Putamen (tissue), 1 donor: Measurements from ENCODE around the gene FBXL5.
"Not testable (repeated sequence)": the region's sequence is repeated elsewhere in the genome, so short reads cannot be mapped to it uniquely, and the experiment has no call there.

ENCODE experiments used
- DNase-seq: peaks from one replicate; pipeline ENCODE4 v3.0.0-alpha.2; 2016; ENCODE audit warnings: low spot score

Gene FBXL5

DNA sequence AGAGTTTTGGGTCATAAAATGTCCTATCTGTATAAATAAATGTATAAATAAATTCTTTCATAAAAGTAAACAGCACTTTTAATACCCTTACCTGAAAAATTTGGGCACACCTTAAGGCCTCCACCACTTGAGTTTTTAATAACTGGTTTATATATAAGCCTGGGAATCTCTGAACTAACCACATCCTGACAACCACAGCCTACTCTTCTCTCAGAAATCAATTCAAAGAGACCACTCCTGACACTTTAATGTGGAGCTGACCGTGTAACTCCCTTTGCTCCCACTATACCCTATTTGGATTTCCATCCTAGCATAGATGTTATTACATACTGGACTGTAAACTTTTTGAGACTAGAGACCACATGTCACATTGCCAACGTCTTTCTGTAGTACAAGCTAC is 3.5 kb downstream of the FBXL5 start:
- DNase-seq = no peak

DNA sequence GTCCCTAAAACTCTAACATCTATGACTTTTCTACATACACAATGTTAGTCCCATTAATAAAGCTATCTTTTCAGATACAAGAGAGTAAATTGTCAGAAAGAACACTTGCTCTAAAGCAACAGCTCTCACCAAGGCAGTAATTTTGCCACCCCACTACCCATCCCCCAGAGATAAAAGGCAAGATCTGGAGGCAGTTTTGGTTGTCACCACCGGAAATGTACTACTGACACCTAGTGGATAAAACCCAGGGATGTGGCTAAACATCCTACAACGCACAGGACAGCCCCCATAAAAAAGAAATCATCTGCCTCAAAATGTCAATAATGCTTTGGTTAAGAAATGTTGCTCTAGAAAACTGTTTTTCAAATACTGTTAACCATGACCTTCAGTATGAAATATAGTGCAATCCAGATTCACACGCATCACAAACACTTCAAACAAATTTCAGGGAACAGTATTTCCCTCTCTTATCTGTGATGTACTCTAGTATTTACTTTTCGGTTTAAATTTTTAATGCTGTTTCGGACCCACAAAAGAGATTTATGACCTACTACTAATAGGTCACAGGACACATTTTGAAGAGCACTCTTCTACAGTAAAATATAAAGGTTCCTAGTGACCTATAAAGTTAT is 5.1 kb downstream of the FBXL5 start:
- DNase-seq = peak; percentile 64

DNA sequence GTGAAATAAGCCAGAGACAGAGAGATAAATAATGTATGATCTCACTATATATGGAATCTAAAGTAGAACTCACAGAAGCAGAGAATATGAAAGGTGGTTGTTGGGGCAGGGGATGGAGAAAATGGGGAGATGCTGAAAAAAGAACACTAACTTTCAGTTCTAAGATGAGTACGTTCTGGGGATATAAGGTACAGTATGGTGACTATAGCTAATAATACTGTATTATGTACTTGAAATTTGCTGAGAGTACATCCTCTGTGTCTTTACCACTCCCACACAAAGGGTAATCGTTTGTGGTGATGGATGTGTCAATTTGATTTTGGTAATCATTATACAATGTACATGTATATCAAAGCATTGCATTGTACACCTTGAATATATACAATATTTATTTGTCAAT is 6.6 kb downstream of the FBXL5 start:
- DNase-seq = no peak

DNA sequence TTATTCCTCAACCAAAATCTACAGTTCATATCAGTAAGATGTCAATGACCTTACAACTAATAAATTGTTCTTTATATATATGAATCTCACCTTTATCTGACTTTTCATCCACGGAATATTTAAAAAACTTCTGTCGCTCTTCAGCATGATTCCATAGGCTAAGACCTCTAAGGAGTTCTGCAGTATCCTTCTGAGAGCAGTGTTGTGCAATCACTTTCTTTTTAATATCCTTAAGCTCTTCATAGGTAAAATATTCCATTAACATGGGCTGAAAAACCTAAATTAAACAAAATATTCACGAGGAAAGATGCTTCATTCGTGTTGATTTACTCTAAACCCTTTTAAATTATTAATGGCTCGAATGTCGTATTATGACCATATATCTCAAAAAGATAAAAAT is 16.7 kb downstream of the FBXL5 start:
- DNase-seq = no peak

DNA sequence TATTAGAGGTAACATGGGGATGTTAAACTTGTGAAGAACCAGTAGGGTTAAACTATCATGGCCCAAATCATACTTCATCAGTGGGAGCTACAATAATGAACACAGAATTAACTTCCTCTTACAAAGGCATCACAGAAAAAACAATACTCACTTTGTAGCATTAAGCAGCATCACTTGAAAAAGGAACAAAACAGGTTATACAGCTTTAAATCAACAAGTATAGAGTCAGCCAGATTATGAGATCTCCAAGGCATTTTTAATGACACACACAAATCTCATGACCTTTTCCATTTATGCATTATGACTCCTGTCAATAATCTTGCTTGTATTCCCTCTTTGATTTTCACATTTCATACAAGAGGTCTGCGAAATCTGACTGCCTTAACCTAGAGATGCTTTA is 18.3 kb downstream of the FBXL5 start:
- no peak for DNase-seq

DNA sequence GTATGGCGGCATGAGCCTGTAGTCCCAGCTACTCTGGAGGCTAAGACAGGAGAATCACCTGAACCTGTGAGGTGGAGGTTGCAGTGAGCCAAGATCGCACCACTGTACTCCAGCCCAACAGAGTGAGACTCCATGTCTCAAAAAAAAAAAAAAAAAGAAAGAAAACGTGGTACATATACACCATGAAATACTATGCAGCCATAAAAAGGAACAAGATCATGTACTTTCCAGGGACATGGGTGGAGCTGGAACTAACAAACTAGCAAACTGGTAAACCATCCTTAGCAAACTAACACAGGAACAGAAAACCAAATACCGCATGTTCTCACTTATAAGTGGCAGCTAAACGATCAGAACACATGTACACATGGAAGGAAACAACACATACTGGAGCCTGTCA is 37.8 kb downstream of the FBXL5 start:
- DNase-seq = not testable (repeated sequence)

DNA sequence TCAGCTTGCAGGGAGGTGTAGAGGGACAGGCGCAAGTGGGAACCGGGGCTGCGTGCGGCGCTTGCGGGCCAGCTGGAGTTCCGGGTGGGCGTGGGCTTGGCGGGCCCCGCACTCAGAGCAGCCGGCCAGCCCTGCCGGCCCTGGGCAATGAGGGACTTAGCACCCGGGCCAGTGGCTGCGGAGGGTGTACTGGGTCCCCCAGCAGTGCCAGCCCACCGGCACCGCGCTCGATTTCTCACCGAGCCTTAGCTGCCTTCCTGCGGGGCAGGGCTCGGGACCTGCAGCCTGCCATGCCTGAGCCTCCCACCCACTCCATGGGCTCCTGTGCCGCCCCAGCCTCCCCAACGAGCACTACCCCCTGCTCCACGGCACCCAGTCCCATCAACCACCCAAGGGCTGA is 40.3 kb downstream of the FBXL5 start:
- not testable (repeated sequence) for DNase-seq

DNA sequence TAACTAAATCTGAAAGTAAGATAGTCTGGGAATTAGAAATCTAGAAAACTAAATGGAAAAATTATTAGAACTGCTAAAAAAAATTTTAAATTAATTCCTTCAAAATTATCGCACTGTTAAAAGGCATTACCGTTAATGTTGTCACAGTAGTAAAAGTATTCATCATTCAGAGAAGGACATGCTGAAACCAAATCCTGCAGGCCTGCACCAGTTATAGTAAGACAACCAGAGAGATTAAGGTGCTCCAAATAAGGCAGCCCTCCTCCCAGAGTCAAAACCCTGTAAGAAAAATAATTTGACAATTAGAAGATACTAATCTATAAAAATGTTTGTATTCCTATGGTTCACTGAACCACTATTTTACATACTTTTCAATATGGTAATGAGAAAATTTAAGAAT is 43.0 kb downstream of the FBXL5 start:
- DNase-seq = no peak

DNA sequence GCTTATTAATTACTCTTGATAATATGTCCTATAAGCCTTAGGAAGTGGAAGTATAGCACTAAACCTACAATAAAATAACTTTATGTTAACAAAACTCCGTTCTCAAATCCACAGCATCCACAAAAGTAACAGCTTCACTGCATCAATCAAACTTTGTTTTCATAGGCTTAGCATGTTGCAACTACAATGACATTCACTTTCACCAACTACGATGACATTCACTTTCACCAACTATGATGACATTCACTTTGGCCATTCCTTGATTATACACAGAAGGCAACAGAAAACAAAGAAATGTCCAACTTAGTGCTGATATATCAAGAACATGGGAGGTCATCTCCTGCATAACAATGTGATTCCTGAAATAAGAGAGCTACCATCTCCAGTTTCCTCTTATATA is 44.3 kb downstream of the FBXL5 start:
- DNase-seq = no peak

DNA sequence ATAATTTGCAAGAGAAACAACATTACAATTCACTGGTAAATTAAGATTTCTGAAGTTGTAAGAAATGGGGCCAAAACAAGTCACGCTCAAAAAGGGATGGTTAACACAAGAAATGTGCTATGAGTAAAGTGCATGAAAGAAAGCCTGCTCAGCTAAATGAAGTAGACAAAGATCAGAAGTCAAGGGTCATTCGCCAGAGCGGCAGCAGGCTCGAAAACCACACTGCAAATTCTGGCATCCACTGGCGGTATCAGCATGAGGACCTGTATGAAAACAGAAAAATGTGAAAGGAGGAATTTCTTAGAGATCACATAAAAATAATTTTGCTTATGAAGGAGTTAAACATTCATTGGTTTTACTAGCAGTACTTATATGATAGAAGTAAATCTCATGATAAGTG is 49.6 kb downstream of the FBXL5 start:
- DNase-seq = no peak

DNA sequence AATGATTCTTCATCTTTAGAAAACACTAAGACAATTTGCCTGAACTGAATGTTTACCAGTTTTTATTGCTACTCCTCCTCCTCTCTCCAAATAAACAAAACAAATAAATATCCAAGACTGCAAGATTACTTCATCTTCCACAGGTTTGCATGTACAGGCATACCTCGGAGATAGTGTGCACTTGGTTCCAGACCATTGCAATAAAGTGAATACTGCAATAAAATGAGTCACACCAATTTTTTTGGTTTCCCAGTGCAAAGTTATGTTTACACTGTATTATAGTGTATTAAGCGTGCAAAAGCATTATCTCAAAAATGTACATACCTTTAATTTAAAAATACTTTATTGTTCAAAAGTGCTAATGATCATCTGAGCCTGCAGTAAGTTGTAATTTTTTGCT is 53.3 kb downstream of the FBXL5 start:
- no peak for DNase-seq

DNA sequence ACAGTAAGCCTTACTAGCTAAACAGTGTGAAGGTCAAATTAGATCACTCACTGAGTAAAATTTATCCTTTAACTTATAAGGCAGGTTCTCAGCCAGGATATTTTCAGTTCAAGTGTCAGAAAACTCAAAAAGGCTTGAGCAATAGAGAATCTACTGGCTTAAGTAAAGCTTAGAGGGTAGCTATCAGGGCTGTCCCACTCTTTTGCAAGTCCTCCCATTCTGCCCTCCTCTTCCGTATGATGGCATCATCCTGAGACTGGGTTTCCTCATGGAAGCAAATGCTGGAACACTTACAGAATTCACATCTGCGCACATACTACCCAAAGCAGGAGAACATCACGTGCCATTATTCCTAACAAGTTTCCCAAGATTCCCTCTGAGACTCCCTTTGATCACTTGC is 55.0 kb downstream of the FBXL5 start:
- DNase-seq = no peak

DNA sequence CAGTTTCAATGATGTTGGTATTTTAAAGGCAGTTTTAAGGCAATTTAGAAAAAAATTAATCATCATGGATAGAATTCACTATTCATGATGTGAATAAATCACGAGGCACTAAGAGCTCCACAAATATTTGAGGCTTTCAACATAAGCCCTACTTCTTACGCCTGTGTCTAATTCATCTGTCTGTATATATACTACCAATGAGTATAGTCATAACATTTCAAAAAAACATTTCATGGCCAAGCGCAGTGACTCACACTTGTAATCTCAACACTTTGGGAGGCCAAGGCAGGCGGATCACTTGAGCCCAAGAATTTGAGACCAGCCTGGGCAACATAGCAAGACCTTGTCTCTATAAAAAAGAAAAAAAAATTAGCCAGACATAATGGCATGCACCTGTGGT is 56.5 kb downstream of the FBXL5 start:
- DNase-seq = no peak

DNA sequence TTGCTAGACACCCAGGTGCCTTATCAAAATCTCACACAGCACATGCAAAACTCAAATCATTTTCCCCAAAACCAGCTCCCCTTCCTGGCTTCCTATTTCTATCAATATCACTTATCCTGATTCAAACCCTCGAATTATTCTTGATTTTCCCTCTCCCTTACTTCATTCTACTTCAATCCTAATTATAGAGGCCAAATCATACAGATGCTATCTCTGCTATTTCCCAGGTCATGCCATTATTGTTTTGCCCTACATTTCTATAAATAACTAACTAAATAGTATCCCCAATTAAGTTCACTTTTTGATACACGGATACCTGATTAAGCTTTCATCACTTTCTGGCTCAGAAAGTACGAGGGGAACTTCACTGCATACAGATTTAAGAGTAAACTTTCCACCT is 62.4 kb downstream of the FBXL5 start:
- no peak for DNase-seq

DNA sequence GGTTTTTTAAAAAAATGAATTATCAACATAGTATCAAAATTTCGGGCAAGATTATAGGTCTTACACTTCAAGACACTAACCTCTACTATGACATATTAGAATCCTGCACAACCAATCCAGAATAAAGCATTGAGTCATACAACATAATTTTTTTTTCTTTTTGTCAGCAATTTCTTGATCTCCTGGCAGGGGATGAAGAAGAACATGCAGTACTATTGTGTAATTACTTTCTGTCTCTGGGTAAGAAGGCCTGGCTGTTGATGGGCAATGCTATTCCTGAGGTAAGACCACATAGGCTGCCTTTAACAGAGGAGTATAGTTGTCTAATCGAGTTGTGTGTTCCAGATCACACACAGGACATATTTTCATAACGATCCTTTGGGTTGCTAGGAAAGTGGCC is 67.5 kb downstream of the FBXL5 start:
- DNase-seq = no peak

DNA sequence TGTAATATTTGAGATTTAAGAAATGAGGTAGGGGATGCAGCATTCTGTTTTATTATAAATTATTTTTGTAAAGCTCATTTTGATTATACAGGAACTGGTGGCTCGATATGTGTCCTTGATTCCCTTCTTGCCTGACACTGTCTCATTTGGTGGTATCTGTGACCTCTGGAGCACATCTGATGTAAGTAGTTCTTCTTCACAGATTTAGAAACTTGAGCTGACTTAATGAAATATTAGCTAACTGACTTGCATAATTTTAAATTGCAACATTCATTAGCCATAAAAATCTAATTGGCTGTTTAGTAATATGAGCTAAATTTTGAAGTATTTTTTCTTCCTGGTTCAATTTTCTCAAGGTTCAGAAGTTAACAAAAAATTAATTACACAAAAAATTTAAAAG is 69.1 kb downstream of the FBXL5 start:
- no peak for DNase-seq

DNA sequence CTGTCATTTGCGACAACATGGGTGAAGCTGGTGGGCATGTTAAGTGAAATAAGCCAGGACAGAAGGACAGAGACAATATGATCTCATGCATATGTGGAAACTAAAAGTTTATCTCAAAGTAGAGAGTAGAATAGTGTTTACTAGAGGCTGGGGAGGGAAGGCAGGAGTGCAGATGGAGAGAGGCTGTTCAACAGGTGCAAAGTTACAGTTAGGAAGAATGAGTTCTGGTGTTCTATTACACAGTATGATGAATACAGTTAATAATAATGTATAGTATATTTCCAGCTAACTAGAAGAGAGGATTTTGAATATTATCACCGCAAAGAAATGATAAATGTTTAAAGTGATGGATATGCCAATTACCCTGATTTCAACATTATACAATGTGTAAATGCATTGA is 69.8 kb downstream of the FBXL5 start:
- DNase-seq = no peak

DNA sequence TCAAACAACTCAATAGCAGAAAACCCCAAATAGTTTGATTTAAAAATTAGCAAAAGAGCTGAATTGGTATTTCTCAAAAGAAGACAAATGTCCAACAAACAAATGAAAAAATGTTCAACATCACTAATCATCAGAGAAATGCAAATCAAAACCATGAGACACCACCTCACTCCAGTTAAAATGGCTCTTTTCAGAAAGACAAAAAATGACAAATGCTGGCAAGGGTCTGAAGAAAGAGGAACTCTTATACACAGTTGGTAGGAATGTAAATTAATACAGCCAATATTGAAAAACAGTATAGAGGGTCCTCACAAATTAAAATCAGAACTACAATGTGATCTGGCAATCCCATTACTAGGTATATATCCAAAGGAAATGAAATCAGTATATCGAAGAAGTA is 70.4 kb downstream of the FBXL5 start:
- no peak for DNase-seq

DNA sequence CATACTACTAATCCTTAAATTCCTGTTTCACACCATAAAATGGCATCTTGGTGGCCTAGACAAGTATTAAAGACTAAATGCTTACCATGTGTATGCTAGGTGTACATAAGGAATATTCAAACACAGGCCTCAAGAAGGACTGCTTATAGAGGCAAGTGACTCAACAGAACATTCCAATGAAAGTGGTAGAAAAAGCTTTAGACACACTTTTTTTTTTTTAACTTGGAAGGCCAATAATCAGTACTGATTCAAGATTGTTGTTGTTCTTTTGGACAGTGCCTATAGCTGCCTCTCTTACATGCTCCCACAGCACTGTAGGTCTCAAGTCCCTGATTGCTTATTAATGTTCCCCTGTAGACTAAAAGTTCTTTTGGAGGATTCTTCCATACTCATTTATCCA is 77.6 kb downstream of the FBXL5 start:
- no peak for DNase-seq

DNA sequence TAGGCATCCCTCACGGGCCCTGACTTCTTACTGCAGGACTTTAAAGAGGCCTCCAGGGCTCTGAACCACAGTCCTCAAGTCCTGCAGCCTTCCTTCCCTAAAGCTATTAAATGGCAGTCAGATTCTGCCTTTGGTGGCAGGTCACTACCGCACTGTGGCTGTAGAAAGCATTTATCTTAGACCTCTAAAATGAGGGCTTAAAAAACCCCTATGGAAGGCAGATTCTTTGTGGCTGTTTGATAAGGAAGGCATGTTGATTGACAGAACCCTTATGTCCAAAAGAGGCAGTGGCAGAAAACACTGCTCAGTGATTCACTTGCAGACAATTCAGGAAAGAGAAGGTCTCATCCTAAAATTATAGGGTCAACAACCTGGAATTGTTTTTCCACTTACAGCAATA is 79.2 kb downstream of the FBXL5 start:
- DNase-seq = no peak

DNA sequence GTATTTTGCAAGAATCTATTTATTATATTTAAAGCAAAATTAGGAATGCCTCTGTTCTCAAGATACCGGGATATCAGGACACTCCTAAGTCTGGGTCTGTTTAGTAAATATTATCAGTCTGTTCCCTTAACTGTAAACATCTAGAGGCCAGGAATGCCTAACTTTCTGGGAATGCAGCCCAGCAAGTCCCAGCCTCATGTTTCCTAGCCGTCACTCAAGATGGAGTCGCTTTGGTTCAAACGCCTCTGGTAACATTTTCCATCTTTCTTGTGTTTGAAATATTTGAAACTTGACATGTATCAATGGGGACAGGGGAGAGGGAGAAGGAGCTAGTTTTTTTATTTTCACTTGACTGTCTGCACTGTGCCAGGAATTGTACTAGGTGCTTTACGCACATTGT is 85.4 kb downstream of the FBXL5 start:
- no peak for DNase-seq

DNA sequence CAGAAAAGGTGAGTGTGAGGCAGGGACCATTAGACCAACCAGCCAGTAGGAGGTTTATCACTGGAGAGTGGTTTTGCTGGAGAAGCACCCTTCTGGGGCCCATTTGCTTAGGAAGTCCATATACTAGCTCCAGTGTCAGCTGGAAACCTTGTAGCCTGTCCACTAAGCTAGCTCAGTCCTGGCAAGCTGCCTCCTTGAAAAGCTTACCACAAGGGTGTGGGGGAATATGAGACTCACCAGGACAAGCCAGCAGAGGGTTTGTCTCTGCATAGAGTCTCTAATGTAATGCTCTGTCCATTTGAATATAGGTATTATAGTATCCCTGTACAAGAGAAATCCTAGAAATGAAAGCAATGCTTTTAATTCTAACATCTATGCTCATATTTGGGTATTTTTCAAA is 86.3 kb downstream of the FBXL5 start:
- no peak for DNase-seq

DNA sequence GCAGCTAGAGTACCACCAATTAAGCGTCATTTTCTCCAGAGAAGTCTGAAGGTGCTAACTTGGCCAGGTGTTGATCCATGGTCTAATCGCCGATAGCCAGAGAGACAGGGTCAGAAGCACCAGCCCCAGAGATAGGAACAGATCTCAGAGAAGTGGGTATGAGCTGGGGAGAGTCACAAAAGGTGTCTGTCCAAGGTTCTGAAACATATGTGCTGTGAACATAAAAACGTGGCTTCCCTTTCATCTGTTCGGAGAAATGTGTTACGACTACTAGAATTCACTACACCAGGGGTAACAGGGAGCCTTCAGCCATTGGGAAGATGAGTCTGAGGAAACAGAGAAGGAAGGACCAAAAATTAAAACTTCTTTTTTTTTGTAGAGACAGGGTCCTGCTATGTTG is 91.3 kb downstream of the FBXL5 start:
- no peak for DNase-seq

DNA sequence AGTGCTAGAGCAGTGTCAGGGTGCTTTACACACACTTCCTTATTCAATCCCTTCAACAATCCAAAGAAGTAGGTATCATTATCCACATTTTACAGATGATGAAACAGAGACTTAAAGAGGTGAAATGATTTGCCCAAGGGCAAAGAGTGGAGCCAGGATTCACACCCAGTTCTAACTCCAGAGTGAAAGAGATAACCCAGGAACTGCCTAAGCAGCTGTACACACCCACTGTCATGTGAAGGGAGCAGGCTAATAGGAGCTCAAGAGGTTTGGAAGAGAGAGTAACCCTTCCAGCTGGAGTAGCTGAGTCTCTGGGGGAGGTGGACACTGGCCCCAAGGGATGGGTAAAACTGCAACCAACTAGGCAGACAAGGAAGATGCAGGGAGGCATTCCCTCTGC is 92.5 kb downstream of the FBXL5 start:
- DNase-seq = no peak

DNA sequence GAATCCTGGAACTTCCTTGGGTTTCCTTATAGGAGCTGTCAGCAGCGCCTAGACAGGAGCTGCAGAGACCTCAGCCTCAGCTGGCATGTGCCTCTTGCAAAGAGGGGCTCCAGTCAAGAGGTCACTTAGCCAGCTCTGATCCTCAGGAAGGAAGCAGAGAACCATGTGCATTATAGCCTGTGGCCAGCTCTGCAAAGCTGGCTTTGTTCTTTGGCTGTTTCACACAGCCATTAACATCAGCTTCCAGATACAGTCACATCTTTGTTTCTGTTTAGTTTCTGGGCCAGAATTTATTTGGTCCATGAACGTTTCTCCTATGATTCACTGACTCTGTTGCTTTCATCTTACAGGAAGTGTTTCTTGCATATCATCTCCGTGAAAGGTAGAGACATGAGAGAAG is 93.0 kb downstream of the FBXL5 start:
- peak; percentile 60 for DNase-seq
